T-helper 22 cell (primary cell): ENCODE measurements around the gene CADPS.

Experiments used
- DNase-seq: peaks from one replicate; pipeline ENCODE4 v3.0.0-alpha.2; 2020; ENCODE audit warnings: low read depth

The CADPS gene

DNA sequence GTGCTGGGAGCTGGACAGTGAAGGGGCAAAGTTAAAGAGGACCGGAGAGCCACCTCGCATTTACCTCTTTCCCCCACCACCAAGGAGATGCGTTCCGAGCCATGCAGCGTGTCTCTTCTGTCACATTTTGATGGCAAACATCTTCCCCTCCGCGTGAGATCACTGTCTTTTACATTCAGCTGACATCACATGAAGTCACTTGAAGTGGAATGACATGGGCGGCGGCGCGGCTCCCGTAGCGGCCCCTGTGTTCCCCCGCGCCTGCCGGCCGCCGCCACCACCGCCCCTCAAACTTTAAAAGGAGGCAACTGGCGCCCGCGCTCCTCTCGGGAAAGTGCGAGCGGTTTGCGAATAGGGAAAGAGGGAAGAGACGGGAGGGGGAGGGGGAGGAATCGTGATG, 502.0 kb downstream of the CADPS start, which contains the start of gene FEZF2:
TSS of gene FEZF2 (minus strand) at position 336 of the 400 bp plus-strand sequence. CDS start 682 bp downstream, outside the sequence.
- DNase-seq: no peak

DNA sequence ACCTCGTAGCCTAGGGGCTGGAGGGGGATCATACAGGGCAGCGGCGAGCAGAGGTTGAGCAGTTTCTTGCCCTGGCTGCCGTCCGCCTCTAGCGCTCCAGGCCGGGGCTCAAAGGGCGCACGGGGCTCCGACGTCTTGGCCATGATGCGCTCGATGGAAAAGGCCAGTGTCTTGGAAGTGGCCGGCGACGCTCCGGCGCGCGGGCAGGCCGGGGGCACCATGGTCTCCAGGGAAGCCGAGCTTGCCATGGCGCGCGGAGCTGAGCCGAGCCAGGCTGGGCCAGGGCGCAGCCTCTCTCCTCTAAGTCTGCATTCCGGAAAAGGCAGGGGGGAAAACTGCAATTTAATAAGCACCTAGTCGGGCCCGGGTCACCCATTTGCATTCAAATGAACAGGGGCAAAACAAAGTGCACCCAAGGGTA, 502.6 kb downstream of the CADPS start:
- DNase-seq: no peak

DNA sequence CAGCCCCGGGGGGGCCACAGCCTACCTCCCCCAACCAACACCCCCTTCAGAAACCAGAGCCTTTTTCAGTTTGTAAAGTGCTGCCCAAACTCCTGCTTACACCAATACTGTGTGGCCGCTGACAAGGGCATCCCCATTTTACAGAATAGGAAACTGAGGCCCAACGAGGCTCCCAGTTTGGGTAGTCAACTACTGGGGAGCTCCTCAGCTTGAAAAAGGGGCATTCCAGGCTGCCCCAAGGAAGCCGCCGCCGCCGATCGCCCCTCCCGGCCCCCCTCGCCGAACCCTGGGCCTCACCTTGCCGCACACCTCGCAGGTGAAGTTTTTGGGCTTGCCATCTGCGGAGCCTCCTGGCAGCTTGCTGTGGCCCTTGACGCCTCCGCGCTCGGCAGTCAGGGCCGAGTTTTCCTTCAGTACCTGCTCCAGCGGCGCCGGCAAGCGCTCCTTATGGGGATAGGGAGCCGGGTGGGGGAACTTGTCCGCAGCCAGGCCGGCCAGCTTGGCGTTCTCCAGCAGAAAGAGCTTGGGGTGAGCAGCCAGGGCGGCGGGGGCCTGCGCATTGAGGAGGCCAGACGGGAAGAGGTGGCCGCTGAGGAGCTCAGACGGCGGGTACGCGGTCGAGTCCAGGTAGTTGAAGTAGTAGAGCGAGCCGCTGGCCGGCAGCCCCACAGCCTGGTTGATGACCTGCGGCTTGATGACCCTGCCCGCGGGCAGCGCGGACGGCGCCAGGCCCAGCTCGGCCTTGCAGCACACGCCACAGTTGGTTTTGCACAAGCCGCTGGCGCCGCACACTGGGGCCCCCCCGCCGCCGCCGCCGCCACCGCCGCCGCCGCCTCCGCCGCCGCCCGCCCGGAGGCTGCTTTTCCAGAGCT, 503.3 kb downstream of the CADPS start:
- no peak for DNase-seq

DNA sequence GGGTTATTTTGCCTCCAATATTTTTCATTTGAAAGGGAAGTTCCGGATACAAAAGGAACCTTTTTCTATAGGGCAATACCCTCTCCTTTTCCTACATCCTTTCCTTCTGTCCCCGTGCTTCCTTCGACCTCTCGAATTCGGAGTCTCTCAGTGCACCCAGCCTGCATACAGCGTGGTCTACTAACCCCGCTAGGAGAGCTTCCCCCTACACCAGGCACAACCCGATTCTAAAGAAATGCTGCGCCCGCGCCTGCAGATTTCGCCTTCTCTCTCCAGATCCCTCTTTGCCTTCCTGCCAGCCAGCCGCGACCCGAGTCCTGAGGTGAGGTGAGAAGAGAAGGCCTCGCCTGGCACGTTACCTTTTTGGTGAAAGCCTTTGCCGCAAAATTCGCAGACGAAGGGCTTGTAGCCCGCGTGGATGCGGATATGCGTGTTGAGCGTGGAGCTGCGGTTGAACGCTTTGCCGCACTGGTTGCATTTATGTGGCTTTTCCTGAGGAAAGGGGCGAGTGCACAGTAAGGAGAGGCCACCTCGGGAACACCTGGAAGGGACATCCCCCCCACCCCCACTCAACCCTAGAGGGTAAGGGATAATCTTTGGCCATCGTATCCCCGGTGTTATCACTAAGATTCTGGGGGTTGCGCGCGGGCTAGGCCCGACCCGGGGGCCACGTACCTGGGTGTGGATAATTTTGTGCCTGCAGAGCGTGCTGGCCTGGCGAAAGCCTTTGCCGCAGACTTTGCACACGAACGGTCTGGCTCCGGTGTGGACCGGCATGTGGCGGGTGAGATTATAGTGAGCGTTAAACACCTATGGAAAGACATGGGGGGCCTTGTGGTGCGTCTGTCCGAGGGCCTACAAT, 504.1 kb downstream of the CADPS start:
- DNase-seq: no peak

DNA sequence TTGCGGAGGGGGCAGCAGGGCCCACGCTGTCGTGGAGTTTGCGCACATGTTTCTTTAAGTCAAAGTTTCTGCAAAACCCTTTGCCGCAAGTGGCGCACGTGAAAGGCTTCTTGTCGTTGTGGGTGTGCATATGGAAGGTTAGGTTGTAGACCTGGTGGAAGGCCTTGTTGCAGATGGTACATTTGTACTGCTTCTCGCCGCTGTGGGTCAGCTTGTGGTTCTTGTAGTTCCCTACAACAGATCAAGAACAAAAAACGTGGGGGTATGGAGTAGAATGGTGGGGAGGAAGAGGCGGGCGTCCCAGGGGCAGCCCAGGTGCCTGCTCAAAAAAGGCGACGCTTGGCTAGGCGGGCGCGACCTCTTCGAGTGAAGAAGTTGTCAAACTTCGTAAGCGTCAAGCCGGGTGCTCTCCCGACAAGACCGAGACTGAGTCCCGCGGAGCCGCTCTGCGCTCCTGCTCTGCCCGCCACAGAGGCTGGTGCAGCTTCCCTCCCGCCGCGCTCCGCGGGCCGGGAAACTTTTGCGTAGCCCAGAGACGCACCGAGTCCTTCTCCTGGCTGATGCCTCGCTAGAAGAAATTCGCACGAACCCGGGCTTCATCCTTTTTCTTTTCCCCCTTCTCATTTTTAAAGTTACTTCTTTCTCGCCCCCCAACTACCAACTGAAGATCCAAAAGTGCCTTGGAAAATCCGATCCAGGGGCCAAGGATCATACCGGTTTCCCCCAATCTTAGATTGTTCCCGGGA, 504.9 kb downstream of the CADPS start:
- no peak for DNase-seq

DNA sequence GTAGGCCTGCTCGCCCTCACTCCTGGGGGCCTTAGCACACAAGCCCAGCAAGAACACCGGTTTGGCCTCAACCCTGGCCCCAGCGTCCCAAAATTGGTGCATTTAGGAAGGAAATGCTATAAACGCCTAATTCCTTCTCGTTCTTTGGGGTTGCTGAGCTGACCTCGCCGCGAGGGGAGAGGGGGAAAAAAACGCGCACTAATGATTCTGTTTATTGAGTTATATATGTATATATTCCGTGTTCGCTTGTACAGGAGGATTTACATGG, 505.8 kb downstream of the CADPS start:
- DNase-seq: no peak

DNA sequence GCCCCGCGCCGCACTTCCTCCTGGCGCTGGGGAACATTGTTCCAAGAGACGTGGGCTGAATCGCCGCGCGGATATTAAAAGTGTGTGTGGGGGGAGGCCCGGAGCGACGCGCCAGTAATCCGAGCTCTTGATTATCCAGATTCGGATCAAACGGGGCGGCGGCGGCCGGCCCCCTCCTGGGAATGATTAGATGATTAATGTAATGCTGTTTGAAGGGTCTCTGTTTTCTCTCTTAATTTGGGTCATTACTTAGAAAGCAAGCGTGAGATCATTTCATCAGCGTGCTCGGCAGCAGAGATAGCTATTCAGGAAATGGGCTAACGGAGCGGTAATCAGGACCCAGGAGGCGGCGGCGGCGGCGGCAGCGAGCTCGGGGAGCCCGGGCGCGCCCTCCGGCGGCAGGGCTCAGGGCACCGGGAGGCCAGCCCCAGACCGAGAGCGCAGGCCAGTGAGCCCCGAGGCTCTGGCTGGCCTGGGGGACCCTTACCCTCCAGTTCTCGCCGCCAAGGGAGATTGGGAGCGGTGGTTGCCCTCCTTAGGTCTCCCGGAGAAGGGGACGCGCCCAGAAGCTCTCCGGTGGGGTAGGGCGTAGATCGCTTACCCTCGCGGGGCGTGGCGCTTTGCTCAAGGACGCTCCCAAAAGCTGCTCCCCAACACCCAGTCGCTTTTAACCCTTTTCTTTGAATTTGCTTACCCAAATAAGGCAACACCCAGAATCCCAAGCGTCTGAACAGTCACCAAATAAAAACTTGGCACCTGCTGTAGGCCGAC, 506.3 kb downstream of the CADPS start:
- no peak for DNase-seq

DNA sequence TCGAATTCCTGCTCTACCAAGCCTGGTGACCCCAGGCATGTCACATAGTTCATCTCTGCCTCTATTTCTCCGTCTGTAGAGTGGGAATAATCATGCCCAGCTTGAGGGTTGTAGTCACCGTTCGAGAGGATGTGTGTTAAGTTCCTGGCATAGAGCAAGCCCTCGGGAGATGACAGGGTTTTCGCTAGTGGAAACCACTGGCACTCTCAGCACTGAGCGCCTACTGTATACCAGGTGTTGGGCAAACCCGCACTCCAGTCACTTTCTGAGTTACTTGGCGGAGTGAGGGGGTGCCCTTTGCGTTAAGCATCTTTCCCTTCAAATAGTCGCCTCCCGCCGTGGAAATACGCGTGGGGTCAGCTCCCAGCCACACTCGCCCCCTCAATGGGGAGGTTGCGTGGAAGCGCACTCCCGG, 506.9 kb downstream of the CADPS start:
- DNase-seq: no peak

DNA sequence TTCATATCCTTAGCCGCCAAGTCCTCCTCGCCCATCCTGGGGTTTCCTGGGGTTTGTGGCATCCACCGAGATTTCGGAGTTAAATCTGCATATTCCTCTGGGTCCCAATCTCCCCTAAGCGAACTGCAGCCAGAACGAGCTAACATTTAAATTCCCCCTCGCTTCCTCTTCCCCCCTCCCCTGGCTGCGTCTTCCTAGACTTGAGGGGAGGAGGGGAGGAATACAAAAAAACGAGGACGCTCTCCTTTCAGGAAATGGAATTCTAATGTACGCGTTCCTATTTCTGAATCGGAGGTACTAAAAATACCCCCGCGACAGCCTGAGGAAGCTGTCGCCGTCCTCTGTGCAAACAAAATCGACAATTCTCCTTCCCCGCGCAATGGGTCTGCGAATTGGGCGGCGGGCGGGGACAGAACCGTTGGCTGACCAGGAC, 507.4 kb downstream of the CADPS start:
- DNase-seq: no peak

DNA sequence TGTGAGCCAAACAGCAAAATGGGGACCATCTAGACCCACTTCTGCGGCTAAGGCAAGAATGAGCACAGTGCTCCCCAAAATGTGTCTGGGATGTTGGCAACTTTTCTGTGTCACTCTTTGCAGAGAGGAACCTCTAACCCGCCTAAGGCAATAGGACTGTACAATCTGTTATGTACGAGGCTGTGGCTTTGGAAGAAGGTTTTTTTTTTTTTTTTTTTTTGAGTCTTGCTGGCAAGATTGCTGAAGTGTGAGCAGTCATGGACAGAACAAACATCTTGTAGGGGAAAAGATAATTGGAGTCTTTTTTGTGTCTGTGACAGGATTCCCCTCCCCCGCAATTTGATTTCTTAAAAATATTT, 509.1 kb downstream of the CADPS start:
- DNase-seq: no peak

DNA sequence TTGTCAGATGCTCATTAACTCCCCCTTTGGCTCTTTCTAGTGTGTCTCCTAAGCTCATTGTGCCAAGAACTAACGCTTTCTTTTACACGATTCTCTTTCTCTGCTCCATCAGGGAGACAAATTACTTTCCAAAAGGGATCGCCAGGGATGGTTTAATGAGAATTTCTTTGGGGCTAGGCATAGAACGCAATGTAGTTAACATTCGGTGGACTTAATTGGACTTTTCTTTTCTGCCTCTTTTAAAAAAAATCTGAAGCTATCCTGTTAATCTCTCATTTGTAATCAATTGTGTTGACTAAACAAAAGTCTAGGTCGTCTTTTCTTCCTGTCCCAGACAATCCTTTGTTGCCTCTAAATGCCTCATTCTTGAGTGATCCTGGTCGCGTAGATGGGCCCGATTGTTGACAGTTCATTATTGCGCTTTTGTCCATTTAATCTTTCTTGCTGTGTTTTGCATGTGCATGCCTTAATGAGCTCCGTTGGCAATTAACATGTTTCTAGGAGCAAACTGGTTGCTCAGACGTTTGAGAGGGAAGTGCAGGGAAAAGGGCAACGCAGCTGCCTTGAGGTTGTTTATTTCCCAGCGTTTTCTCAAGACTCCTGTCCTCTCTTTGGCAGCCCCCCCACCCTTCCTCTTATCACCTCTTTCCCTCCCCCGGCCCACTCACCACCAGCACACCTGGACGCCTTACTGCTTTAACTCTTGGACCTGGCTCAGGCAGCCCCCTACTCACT, 509.7 kb downstream of the CADPS start:
- no peak for DNase-seq

DNA sequence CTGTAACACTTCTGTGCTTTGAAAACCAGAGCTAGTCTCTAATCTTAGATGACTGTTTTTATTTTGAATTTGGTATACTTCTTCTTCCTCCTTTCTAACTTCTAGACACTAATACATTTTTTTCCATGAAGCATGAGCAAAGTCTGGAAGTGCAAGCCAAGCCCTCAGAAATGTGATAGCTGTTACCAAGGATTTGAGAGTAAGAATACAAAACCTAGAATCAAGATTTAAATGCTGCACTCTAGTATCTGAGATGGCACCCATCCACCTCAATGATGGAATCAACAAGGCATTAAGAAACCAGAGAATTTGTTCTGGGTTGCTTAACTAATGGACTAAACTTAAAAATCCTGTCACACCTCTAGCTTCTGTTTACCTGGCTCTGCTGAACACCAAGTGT, 511.0 kb downstream of the CADPS start:
- no peak for DNase-seq

DNA sequence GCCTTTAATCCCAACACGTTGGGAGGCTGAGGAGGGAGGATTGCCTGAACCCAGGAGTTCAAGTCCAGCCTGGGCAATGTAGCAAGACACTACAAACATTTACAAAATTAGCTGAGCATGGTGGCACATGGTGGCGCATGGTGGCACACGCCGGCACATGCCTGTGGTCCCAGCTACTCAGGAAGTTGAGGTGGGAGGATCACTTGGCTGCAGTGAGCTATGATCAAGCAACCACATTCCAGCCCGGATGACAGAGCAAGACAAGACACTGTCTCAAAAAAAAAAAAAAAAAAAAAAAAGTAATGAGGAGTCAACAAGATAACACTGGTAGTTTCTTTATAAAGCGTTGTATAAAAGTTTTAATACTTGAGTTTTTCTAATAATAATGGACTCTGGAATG, 511.9 kb downstream of the CADPS start:
- DNase-seq: no peak

DNA sequence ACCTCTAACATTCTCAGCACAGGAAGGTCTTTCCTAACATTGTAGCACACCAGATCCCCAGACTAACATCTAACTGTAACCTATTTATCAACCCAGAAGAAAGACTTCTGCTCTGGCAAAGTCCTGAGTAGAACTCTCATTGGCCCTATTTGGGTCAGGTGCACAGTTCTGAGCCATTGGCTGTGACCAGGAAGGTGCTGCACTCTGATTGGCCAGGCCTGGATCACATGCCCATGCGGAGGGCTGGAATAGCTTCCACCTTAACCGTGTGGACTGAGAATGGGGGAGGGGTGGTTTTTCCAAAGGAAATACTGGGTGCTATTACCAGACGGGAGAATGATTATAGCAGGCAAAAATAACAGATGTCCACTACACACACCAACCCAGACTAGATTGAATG, 513.4 kb downstream of the CADPS start:
- DNase-seq: no peak

DNA sequence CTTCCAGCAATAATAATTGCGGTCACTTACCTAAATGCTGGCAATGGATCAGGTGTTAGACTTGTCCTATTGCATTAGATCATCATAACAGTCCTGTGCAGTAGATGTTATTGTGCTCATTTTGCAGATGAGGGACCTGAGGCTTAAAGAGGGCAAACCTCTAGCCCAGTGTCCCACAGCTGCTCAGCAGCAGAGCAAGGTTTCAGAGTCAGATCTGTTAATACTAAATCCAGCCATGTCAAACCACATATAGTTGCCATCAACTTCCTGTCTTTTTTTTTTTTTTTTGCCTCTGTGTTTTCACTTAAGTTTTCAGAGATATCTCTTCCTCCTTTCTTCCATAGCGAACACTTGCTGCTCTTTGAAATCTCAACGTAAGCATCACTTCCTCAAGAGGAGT, 514.0 kb downstream of the CADPS start:
- DNase-seq: no peak

DNA sequence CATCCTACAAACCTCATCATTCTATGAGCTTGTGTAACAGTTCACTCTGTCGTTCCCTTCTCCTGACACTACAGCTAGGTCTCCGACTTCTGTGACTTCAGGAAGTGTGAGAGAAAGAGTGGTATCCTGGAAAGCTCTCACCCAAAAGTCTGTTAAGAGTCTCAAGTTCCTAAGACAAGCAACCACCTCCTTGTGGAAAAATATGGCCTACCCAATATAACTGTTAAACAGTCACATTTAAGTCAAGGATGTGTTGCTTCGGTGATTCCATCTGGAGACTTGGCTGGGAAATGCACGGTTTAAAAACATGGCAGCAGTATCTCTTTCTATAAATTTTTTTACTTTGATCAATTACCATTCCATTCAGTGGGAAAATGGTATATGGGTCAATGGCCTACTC, 515.7 kb downstream of the CADPS start:
- DNase-seq: no peak

DNA sequence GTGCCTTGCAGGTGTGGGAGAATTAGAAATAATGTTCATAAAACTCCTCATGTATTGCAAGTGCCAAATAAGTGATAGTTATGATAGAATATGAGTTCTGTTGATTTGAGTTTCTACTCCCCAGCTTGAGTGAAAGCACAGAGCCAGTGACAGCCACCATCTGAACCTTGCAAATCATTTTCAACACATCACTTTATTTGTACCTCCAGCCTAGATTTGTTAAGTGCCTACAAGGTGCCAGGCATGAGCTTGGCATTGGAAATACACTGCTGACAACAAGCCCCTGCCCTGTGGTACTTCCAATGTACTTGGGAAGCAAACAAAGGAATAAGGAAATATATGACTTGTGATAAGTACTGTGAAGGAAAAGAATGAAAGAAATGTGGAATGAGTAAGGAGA, 518.9 kb downstream of the CADPS start:
- DNase-seq: no peak

DNA sequence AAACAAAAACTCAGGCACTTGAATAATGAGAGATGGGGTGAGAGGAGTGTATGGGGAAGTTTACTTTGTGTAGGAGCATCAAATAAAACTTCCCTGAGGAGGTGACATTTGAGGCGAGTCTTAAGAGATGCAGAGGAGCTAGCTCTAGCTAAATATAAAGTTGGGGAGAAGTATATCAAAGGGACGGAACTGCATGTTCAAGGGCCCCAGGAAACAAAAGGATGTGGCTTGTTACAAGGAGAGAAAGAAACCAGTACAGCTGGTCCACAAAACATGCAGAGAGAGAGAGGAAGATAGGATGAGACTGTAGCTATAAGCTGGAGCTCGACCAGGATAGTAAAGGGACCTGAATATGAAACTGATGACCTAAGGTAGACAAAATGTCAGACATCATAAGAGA, 519.5 kb downstream of the CADPS start:
- no peak for DNase-seq
